T-helper 17 cell (primary cell): ENCODE results near the gene GNG14. TPM values are rescaled to one million over a fixed set of nuclear protein-coding genes. Genes with fewer than 3 reads are reported as not detected.
"Not testable (repeated sequence)": the region's sequence is repeated elsewhere in the genome, so short reads cannot be mapped to it uniquely, and the experiment has no call there.

ENCODE experiments used
- ATAC-seq: fragments of 150-1000 bp; cut with Tn5 transposase; 2 replicates; pipeline ENCODE4 v1.10.0; 2021; ENCODE audit warnings: mild to moderate bottlenecking, moderate library complexity
- DNase-seq, 3 donors: peaks; one replicate each; pipeline versions ENCODE4 v3.0.0 to v3.0.0-alpha.2; 2020 to 2021
- H3K9me3 ChIP-seq: one replicate; pipeline ENCODE4 v1.7.0; 2013; ENCODE audit warnings: low read length, mild to moderate bottlenecking; ENCODE audit not compliant: control insufficient read depth, poor library complexity, severe bottlenecking
- H3K27ac Mint-ChIP-seq: one replicate; pipeline ENCODE4 v1.8.0; 2022; ENCODE audit warnings: mild to moderate bottlenecking, moderate library complexity, mixed read lengths
- H3K27me3 Mint-ChIP-seq: one replicate; pipeline ENCODE4 v1.8.0; 2022; ENCODE audit warnings: mixed read lengths
- H3K36me3 Mint-ChIP-seq: one replicate; pipeline ENCODE4 v1.8.0; 2022; ENCODE audit warnings: low read depth, mixed read lengths
- H3K4me1 Mint-ChIP-seq: one replicate; pipeline ENCODE4 v1.8.0; 2022; ENCODE audit warnings: mild to moderate bottlenecking, mixed read lengths
- H3K4me3 Mint-ChIP-seq: one replicate; pipeline ENCODE4 v1.8.0; 2022; ENCODE audit warnings: mild to moderate bottlenecking, moderate library complexity, mixed read lengths
- total RNA-seq, 4 donors: library from RNA in 2 of 4; stranded (reverse) in 2 of 4; gene quantifications; one replicate each; pipeline ENCODE4 v1.2.3 and lab custom pipeline; 2022 to 2026

GNG14 gene
- total RNA-seq, 2 donors from 2014 or later: not detected

DNA sequence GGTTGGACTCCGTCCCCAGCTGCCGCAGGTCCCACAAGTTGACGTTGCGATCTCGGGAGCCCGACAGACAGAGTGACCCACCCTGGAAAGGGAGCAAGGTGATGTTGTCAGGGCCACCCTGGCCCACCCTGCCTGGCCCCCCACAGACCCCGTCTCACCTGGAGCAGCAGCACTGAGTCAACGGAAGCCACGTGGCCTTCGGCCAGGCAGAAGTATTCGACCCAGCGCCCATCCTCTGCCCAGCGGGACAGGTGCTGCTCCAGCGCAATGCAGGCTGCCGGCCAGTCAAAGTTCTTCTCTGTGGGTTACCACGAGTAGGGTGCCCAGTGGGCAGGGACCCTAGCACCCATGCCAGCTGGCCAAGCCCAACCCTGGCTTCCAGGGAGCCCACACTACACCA, 6.8 kb downstream of the GNG14 start:
- Mint-ChIP-seq H3K36me3 (peaks cover 2% of the 10 kb centered on the region), H3K27me3 (no peaks in the 10 kb centered on the region), H3K4me1 (peaks cover 11% of the 10 kb centered on the region), H3K4me3 (no peak overlapping the region), H3K27ac (no peak overlapping the region)
- H3K9me3 ChIP-seq: no peaks in the 10 kb centered on the region
- ATAC-seq (no peak), DNase-seq (no peak)

DNA sequence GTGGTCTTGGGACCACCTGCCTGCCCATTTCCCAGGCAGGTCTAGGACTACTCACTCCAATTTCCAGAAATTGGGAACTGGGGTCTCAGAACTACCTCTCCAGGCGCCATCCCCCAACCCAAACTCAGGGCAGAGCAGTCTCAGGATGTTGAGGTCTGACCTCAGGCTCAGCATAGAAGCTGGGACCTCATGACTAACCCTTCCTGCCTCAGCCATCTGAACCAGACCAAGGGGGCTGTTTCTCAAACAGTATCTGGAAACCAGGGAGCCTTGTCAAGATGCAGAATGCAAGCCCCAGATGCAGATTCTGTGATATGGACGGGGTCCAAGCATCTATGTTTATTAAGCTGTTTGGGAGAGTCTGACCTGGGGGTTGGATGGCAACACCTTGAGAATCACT, 7.3 kb downstream of the GNG14 start:
- no peak for DNase-seq

DNA sequence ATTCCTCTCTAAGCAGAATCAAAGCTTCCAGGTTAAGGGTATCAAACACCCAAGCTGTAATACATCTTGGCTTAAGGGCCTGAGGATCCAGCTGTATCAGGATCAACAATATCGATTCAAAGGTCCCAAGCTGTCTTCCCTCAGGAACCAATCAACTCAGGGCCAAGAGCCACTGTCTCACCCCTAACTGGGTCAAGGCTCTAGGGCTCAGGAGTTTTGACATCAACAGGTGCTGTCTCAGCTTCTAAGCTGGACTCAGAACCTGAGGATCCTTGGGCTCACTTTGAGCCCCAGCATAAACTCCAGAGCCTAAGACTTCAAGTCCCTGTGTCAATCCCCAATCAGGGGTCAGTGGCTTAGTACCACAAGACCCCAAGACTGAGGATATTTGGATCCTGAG, 7.7 kb downstream of the GNG14 start:
- Mint-ChIP-seq H3K36me3 (peaks cover 2% of the 10 kb centered on the region), H3K4me1 (peaks cover 9% of the 10 kb centered on the region), H3K27ac (no peak overlapping the region), H3K4me3 (peak overlapping the region; percentile 89), H3K27me3 (no peaks in the 10 kb centered on the region)
- DNase-seq: no peak
- H3K9me3 ChIP-seq: no peaks in the 10 kb centered on the region
- no peak for ATAC-seq

More for the DNA sequence above, 7.3 kb downstream of the GNG14 start:
- Mint-ChIP-seq H3K36me3 (peaks cover 2% of the 10 kb centered on the region), H3K4me3 (no peak overlapping the region), H3K27ac (no peak overlapping the region), H3K27me3 (no peaks in the 10 kb centered on the region), H3K4me1 (peaks cover 11% of the 10 kb centered on the region)
- ATAC-seq: no peak
- H3K9me3 ChIP-seq: no peaks in the 10 kb centered on the region

DNA sequence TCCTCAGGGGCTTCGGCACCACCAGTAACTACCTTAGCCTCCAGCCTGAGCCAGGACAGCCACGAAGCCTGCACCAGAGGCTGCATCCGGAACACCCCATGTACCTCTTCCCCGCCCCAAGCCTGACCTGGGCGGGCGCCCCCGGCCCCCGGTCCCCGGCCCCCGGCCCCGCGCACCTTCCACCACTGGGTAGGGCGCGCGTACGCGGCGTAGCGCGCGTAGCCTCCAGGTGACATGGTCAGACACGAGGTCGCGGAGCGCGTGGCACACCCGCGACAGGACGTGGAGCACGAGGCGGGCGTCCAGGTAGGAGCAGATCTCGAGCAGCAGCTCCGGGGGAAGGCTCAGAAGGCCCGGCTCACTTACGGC, 8.2 kb downstream of the GNG14 start:
- no peaks in the 10 kb centered on the region for H3K9me3 ChIP-seq
- Mint-ChIP-seq H3K4me3 (peak overlapping the region; percentile 89), H3K27me3 (no peaks in the 10 kb centered on the region), H3K27ac (peak overlapping the region; percentile 93), H3K4me1 (peaks cover 9% of the 10 kb centered on the region), H3K36me3 (peaks cover 2% of the 10 kb centered on the region)
- ATAC-seq (peak; percentile 35), DNase-seq (no peak)

DNA sequence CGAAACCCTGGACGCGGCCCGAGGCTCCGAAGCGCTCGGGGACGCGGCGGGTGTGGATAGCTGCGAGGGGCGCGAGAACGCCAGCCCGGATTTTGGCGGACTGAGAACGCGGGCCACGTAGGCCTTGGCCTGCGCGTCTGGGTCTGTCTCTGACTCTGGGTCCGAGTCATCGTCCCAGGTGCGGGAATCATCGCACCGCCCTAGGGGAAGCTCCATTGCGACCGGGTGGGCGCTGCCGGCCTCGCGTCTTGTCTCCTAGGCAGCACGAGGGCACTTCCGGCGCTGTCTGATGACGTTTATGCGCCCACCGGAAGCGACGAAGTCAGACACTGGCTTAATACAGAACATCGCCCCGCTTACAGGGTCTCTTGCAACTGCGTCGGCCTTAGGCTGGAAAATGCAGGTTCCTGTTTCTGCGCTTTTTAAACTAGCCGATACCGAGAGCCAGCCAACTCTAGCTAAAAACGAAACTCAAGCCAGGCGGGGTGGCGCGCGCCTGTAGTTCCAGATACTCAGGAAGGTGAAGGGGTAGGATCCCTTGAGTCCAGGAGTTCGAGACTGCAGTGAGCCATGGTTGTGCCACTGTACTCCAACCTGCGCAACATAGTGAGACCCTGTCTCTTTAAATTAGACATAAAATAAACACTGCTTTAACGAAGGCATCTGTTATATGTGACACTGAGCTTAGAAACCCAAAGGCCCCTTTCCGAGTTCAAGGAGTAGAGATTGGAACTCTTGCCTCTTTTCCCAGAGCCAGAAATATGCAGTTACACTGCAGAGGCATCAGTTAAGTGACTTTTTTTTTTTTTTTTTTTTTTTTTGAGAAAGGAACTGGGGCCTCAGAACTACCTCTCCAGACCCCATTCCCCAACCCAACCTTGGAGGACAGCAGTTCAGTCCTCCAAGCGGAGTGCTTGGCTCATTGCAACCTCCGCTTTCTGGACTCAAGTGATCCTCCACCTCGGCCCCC, 8.9 kb downstream of the GNG14 start, which contains the start of gene FBXW9:
Gene FBXW9, minus strand, starts transcription at position 266 of the 970 bp plus-strand sequence. Its CDS starts 50 bp downstream, at position 216.
- ATAC-seq: peak; percentile 93
- no peaks in the 10 kb centered on the region for H3K9me3 ChIP-seq
- Mint-ChIP-seq H3K27ac (peak within 1 kb of the TSS; percentile 93), H3K4me1 (peaks cover 9% of the 10 kb centered on the region), H3K4me3 (peak within 1 kb of the TSS; percentile 89), H3K36me3 (peaks cover 2% of the 10 kb centered on the region), H3K27me3 (no peaks in the 10 kb centered on the region)
- peak; percentile 88 to 97 (median 89) for DNase-seq

DNA sequence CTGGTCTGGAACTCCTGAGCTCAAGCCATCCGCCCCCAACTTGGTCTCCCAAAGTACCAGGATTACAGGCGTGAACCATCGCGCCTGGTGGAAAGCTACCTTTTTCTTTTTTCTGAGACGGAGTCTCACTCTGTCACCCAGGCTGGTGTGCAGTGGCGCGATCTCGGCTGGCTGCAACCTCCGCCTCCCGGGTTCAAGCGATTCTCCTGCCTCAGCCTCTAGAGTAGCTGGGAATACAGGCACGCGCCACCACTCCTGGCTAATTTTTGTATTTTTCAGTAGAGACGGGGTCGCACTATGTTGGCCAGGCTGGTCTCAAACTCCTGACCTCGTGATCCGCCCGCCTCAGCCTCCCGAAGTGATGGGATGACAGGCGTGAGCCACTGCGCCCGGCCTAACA, 9.6 kb downstream of the GNG14 start:
- H3K27me3 Mint-ChIP-seq, H3K4me1 Mint-ChIP-seq, H3K9me3 ChIP-seq, H3K27ac Mint-ChIP-seq, H3K36me3 Mint-ChIP-seq, DNase-seq, ATAC-seq: not testable (repeated sequence)
- H3K4me3 Mint-ChIP-seq: peak overlapping the region; percentile 59

DNA sequence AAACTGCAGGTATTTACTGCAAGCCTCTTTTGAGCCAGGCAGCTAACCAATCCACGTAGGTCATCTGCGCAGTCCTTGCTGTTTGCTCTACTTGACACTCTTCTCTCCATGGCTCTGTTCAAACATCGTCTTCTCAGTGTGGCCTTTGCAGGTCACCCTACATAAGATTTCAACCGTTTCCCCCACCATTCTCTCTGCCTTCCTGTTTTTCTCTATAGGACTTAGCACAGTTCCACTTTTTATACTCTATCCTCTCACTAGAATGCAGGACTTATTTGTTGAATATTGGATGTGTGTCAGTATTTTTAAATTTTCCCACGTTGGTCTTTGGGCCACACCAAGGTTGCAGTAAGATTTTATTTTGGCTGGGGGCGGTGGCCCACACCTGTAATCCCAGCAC, 10.3 kb downstream of the GNG14 start:
- no peak for DNase-seq
- no peaks in the 10 kb centered on the region for H3K27me3 Mint-ChIP-seq
- H3K9me3 ChIP-seq: no peaks in the 10 kb centered on the region
- H3K4me3 Mint-ChIP-seq: peak overlapping the region; percentile 69
- H3K36me3 Mint-ChIP-seq: peaks cover 4% of the 10 kb centered on the region
- no peak for ATAC-seq
- H3K4me1 Mint-ChIP-seq: peaks cover 9% of the 10 kb centered on the region
- peak overlapping the region; percentile 29 for H3K27ac Mint-ChIP-seq

DNA sequence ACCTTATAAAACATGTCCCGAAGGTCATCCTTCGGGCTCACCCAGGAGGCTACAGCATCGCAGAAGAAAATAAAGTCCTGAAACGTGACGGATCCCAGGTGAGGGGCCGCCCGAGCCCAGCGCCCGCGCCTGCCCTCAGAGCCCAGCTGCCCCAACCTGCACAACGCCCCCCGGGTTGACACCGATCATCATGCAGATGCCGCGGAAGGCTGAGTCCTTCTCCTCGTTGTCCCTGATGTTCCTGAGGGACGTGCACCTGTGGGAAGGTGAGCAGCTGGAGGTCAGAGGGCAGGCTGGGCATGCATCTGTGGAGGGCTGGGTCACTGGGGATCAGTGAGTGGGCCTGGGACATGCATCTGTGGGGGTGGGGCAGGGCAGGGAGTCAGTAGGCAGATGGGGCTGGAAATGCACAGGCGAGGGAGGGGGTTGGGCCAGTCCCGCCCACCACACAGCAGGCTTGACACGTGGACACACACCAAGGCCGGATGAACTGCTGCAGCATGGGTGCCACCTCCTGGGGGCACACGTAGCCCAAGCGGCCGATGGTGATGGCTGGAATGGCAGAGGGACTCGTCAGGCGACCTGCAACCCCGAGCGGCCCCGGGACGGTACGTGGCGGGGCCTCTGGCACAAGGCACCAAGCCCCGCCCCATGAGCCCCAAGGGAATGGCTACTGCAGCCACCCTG, 13.9 kb downstream of the GNG14 start:
- Mint-ChIP-seq H3K36me3 (peaks cover 7% of the 10 kb centered on the region), H3K4me3 (no peak overlapping the region), H3K27me3 (no peaks in the 10 kb centered on the region), H3K4me1 (peaks cover 6% of the 10 kb centered on the region), H3K27ac (no peak overlapping the region)
- H3K9me3 ChIP-seq: no peaks in the 10 kb centered on the region
- no peak for DNase-seq
- ATAC-seq: no peak

DNA sequence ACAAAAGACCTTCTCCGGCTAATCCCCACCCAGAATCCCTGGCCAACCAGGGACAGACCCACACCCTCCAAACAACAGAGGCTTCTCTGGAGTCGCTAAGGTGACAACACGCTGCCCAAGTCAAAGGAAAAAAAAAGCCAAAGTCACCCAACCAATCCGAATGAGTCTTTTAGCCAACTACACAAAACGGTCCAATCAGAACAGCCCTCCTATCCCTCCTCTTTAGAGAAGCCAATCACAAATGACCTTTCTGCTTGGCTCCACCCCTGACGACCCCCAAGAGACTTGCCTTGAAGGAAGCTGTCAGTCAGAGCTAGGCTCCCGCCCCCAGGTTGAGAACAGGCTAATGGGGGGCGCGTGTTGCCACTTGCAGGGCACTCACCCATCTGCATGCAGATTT, 15.2 kb downstream of the GNG14 start:
- no peaks in the 10 kb centered on the region for H3K9me3 ChIP-seq
- ATAC-seq (no peak), DNase-seq (no peak)
- Mint-ChIP-seq H3K4me3 (no peak overlapping the region), H3K4me1 (peaks cover 4% of the 10 kb centered on the region), H3K36me3 (peaks cover 7% of the 10 kb centered on the region), H3K27me3 (no peaks in the 10 kb centered on the region), H3K27ac (no peak overlapping the region)

DNA sequence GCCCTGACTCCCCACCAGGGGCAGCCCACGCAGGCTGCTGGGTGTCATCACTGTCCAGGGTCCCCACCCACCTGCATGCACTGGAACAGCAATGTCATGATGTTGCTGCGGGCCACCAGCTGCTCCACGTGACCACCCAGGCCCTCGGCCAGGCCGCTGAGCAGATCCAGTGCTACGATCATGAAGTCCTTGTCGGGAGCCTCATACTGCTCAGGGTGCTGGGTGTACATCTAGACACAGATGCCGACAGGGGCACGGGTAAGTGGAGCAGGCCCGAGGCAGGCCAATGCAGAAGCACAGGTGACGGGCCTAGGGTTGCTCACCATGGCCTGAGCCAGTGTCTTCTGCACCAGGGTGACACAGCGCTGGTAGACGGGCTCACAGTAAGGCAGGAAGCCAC, 17.4 kb downstream of the GNG14 start:
- no peak for ATAC-seq
- peaks cover 5% of the 10 kb centered on the region for H3K36me3 Mint-ChIP-seq
- no peaks in the 10 kb centered on the region for H3K4me1 Mint-ChIP-seq

DNA sequence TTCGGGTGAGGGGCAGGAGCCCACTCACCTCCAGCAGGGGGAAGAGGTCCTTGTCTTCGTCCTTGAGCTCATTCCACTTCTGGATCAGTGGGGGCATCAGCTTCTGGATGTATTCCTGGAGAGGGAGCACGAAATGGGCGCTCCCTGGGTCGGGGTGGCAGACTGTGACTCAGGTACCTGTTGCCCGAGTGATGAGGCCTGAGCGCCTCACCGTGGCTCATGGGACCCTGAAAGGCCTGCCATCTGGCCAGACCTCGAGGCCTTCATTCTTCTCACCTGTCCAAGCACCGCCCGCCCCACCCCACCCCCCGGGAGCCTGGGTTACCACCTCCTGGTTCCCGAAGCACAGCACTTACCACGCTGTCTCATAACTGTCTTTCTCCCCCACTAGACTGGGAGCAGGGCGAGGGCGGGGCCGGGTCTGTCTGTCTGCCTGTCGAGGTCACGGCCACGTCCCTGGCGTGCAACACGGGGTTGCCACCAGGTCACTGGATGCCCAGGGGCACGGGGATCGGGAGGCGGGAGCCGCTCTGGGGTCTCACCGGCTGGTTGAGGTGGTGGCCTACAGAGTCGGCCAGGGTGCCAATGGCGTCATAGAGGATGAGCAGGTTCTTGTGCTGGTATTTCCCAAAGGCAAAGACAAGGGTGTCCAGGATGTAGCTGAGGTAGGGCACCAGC, 18.0 kb downstream of the GNG14 start:
- Mint-ChIP-seq H3K27me3 (no peaks in the 10 kb centered on the region), H3K4me1 (no peaks in the 10 kb centered on the region), H3K4me3 (no peak overlapping the region), H3K27ac (no peak overlapping the region), H3K36me3 (peaks cover 5% of the 10 kb centered on the region)
- no peak for ATAC-seq
- H3K9me3 ChIP-seq: no peaks in the 10 kb centered on the region
- DNase-seq: no peak

More for the DNA sequence above, 17.4 kb downstream of the GNG14 start:
- H3K27me3 Mint-ChIP-seq: no peaks in the 10 kb centered on the region
- H3K4me3 Mint-ChIP-seq: no peak overlapping the region
- no peaks in the 10 kb centered on the region for H3K9me3 ChIP-seq
- H3K27ac Mint-ChIP-seq: no peak overlapping the region
- no peak for DNase-seq

DNA sequence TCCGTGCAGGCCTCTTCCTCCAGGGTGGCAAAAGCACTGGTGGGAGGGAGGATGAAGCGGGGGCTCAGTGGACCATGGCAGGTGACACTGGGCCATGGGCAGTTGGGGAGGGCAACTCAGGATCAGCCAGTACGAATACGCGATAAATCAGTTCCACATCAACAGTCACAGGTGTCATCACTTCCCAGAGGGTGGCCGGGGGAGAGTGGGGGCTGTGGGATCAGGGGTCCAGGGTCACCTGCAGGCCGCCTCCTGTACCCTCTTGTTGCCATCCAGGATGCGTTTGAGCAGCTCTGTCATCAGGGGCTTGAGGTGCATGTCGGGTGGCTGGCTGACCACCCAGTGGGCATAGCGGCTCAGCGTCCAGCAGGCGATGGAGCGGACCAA, 18.5 kb downstream of the GNG14 start:
- H3K4me3 Mint-ChIP-seq: no peak overlapping the region
- no peaks in the 10 kb centered on the region for H3K27me3 Mint-ChIP-seq
- ATAC-seq: no peak
- DNase-seq: no peak
- no peaks in the 10 kb centered on the region for H3K9me3 ChIP-seq
- no peaks in the 10 kb centered on the region for H3K4me1 Mint-ChIP-seq
- peaks cover 5% of the 10 kb centered on the region for H3K36me3 Mint-ChIP-seq
- no peak overlapping the region for H3K27ac Mint-ChIP-seq

DNA sequence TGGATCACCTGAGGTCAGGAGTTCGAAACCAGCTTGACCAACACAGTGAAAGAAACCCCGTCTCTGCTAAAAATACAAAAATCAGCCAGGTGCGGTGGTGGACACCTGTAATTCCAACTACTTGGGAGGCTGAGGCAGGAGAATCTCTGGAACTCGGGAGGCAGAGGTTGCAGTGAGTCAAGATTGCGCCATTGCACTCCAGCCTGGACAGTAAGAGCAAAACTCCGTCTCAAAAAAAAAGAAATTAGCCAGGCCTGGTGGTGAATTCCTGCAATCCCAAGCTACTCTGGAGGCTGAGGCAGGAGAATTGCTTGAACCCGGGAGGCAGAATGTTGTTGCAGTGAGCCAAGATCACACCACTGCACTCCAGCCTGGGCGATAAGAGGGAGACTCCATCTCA, 20.8 kb downstream of the GNG14 start:
- H3K27ac Mint-ChIP-seq: no peak overlapping the region
- no peak overlapping the region for H3K4me3 Mint-ChIP-seq
- peaks cover 4% of the 10 kb centered on the region for H3K36me3 Mint-ChIP-seq
- no peaks in the 10 kb centered on the region for H3K4me1 Mint-ChIP-seq
- H3K27me3 Mint-ChIP-seq: no peaks in the 10 kb centered on the region
- no peak for ATAC-seq
- H3K9me3 ChIP-seq: no peaks in the 10 kb centered on the region
- DNase-seq: no peak
